Fibroblast of the aortic adventitia (primary cell): ENCODE results near the gene PIERCE2. TPM values are rescaled to one million over a fixed set of nuclear protein-coding genes. Genes with fewer than 3 reads are reported as not detected.
"Not testable (repeated sequence)": the region's sequence is repeated elsewhere in the genome, so short reads cannot be mapped to it uniquely, and the experiment has no call there.

Experiments used
- DNase-seq: peaks from one replicate; pipeline ENCODE4 v3.0.0-alpha.2; 2010; ENCODE audit warnings: low read depth
- H3K4me3 ChIP-seq: 2 replicates; pipeline ENCODE4 v1.5.1; 2011; ENCODE audit warnings: low read depth, mild to moderate bottlenecking, control low read depth, low read length, moderate library complexity
- CTCF ChIP-seq: IDR thresholded peaks from 2 replicates; pipeline ENCODE4 v1.5.1; 2011; ENCODE audit warnings: mild to moderate bottlenecking, low read length, control low read depth, inconsistent platforms; ENCODE audit not compliant: insufficient read depth
- total RNA-seq: library from RNA; depleted of rRNA; stranded (reverse); fragments of >200 nt; gene quantifications from 2 replicates; pipeline ENCODE4 v1.2.3, GENCODE V29; 2012; ENCODE audit warnings: low replicate concordance

PIERCE2 gene
- total RNA-seq, 1 donor: 6.6 TPM

GRCh38 chr15:55379095-55379494, 29.2 kb upstream of the PIERCE2 start:
- no peak for TF ChIP-seq CTCF
- H3K4me3 ChIP-seq: no peak overlapping the region
- no peak for DNase-seq

GRCh38 chr15:55381595-55381994, 26.7 kb upstream of the PIERCE2 start:
- H3K4me3 ChIP-seq: no peak overlapping the region
- no peak for DNase-seq
- TF ChIP-seq CTCF: no peak

- DNase-seq: no peak
- H3K4me3 ChIP-seq: no peak overlapping the region
- TF ChIP-seq CTCF: no peak
These were observed 24.6 kb upstream of the PIERCE2 start for GRCh38 chr15:55383687-55384086.

- no peak for TF ChIP-seq CTCF
- DNase-seq: no peak
These were observed 21.3 kb upstream of the PIERCE2 start for GRCh38 chr15:55387027-55387426.

GRCh38 chr15:55389264-55389607, 19.1 kb upstream of the PIERCE2 start:
- TF ChIP-seq CTCF: no peak

More at GRCh38 chr15:55387027-55387426, 21.3 kb upstream of the PIERCE2 start:
- no peak overlapping the region for H3K4me3 ChIP-seq

GRCh38 chr15:55394694-55395093, 13.6 kb upstream of the PIERCE2 start:
- no peak for TF ChIP-seq CTCF
- H3K4me3 ChIP-seq: no peak overlapping the region
- no peak for DNase-seq

More at GRCh38 chr15:55389264-55389607, 19.1 kb upstream of the PIERCE2 start:
- no peak for DNase-seq
- no peak overlapping the region for H3K4me3 ChIP-seq

GRCh38 chr15:55398243-55398642, 10.1 kb upstream of the PIERCE2 start:
- no peak overlapping the region for H3K4me3 ChIP-seq
- no peak for TF ChIP-seq CTCF
- DNase-seq: no peak

GRCh38 chr15:55400050-55400449, 8.2 kb upstream of the PIERCE2 start:
- not testable (repeated sequence) for H3K4me3 ChIP-seq, DNase-seq
